GM12878 (cell line): ENCODE measurements around the gene GPSM1. TPM values are rescaled to one million over a fixed set of nuclear protein-coding genes. Genes with fewer than 3 reads are reported as not detected.

ENCODE experiments used
- ATAC-seq: fragments of 200-7000 bp; cut with Tn5 transposase; 3 replicates; pipeline ENCODE4 v1.9.1; 2020; ENCODE audit warnings: mild to moderate bottlenecking, moderate library complexity
- BruUV-seq: library from RNA; stranded (reverse); fragments of 400-500 nt; replicated peaks from 2 replicates; lab custom pipeline; 2021; lab: Mats Ljungman, UMichigan
- CTCF ChIA-PET: fragments of 300-600 bp; sonication (Branson Sonifier 250); formaldehyde crosslinking; extraction: SDS; loops from one replicate; lab custom pipeline; 2021; ENCODE audit warnings: inconsistent platforms; lab: Yijun Ruan, JAX
- POLR2A ChIA-PET: fragments of 350-600 bp; formaldehyde crosslinking; extraction: SDS; loops from one replicate; lab custom pipeline; 2021; ENCODE audit warnings: inconsistent platforms; lab: Charles Lee
- RAD21 ChIA-PET: fragments of 300-600 bp; sonication (Branson Sonifier 250); formaldehyde crosslinking; loops from one replicate; lab custom pipeline; 2023; ENCODE audit warnings: antibody characterized with exemption; ENCODE audit not compliant: unreplicated experiment; lab: Charles Lee
- SMC1A ChIA-PET: fragments of 300-600 bp; sonication (Branson Sonifier 250); formaldehyde crosslinking; loops from one replicate; lab custom pipeline; 2023; ENCODE audit not compliant: unreplicated experiment, uncharacterized antibody; lab: Charles Lee
- DNase-seq: peaks from one replicate; pipeline ENCODE4 v3.0.0-alpha.2; 2011; ENCODE audit warnings: low read depth, low spot score
- FAIRE-seq: peaks from 3 replicates; lab custom pipeline; 2011; peaks lifted over from hg19 to GRCh38; lab: Jason Lieb, UNC
- H2AFZ ChIP-seq: 2 replicates; pipeline ENCODE4 v1.6.0; 2011; ENCODE audit warnings: low read depth, low read length, control low read depth; ENCODE audit not compliant: control insufficient read depth
- H3K27ac ChIP-seq: 2 replicates; pipeline ENCODE4 v1.5.1; 2011; ENCODE audit warnings: control low read depth; ENCODE audit not compliant: control insufficient read depth, insufficient read depth
- H3K27me3 ChIP-seq, 2 experiments: replicated peaks in 1 of 2; 2 replicates each; pipeline versions ENCODE4 v1.6.0 to v1.6.1; 2011; ENCODE audit warnings: low read length in 1 of 2; ENCODE audit not compliant: control insufficient read depth in 2 of 2, insufficient read depth in 2 of 2
- H3K36me3 ChIP-seq, 2 experiments: 2 replicates each; pipeline ENCODE4 v1.5.1; 2011; ENCODE audit warnings: low read length in 1 of 2; ENCODE audit not compliant: control insufficient read depth in 2 of 2, insufficient read depth in 2 of 2
- H3K4me1 ChIP-seq: 2 replicates; pipeline ENCODE4 v1.6.1; 2011; ENCODE audit warnings: mild to moderate bottlenecking, low read length, moderate library complexity, mixed read lengths; ENCODE audit not compliant: control insufficient read depth, insufficient read depth
- H3K4me2 ChIP-seq: 2 replicates; pipeline ENCODE4 v1.6.0; 2011; ENCODE audit warnings: control low read depth; ENCODE audit not compliant: control insufficient read depth, insufficient read depth
- H3K4me3 ChIP-seq: fragments of 200-600 bp; sonication (generic); 2 replicates; pipeline ENCODE4 v1.5.1; 2016
- H3K79me2 ChIP-seq: 2 replicates; pipeline ENCODE4 v1.6.0; 2011; ENCODE audit warnings: low read length; ENCODE audit not compliant: control insufficient read depth, insufficient read depth
- H3K9ac ChIP-seq: 2 replicates; pipeline ENCODE4 v1.8.0; 2011; ENCODE audit warnings: low read length, control low read depth, mixed read lengths; ENCODE audit not compliant: control insufficient read depth, insufficient read depth
- H3K9me3 ChIP-seq: replicated peaks from 3 replicates; pipeline ENCODE4 v1.5.1; 2011; ENCODE audit warnings: mild to moderate bottlenecking, low read length; ENCODE audit not compliant: control insufficient read depth, insufficient read depth
- H4K20me1 ChIP-seq: 2 replicates; pipeline ENCODE4 v1.6.0; 2011; ENCODE audit not compliant: control insufficient read depth, insufficient read depth
- CEBPB ChIP-seq, 2 experiments: fragments of 150-350 bp in 1 of 2; IDR thresholded peaks; 2 replicates each; pipeline ENCODE4 v1.6.1; 2012 to 2014; ENCODE audit warnings: low read depth in 2 of 2, low read length in 2 of 2, borderline replicate concordance in 1 of 2, inconsistent platforms in 1 of 2
- CHD4 ChIP-seq: fragments of 200-600 bp; sonication (generic); IDR thresholded peaks from 2 replicates; pipeline ENCODE4 v1.6.1; 2016; ENCODE audit warnings: mild to moderate bottlenecking
- E2F8 ChIP-seq: fragments of 450-650 bp; IDR thresholded peaks from 2 replicates; pipeline ENCODE4 v1.6.1; 2018; ENCODE audit warnings: mild to moderate bottlenecking, low read depth, moderate library complexity; ENCODE audit not compliant: partially characterized antibody
- SMARCA5 ChIP-seq: fragments of 450-650 bp; IDR thresholded peaks from 2 replicates; pipeline ENCODE4 v1.6.1; 2017; ENCODE audit warnings: mild to moderate bottlenecking
- SMC3 ChIP-seq: IDR thresholded peaks from 2 replicates; pipeline ENCODE4 v1.6.1; 2011; ENCODE audit warnings: low read length, improper control_type of control experiment, borderline replicate concordance
- WGBS: methylation state at CpG from one replicate; pipeline ENCODE4 v1.1.6; 2016; ENCODE audit warnings: low lambda C conversion rate; ENCODE audit not compliant: insufficient replicate concordance, insufficient coverage; ENCODE audit errors: missing lambda C conversion rate; 5-methylcytosine and 5-hydroxymethylcytosine counted together
- in situ Hi-C: fragments of 300-500 bp; cut with MboI; formaldehyde crosslinking; loops from 9 replicates; pipeline ENCODE4 v1.14.3; 2018; ENCODE audit warnings: mixed read lengths
- intact Hi-C: fragments of 100-400 bp; cut with micrococcal nuclease; formaldehyde crosslinking; loops from one replicate; pipeline ENCODE4 v1.14.2; 2022; ENCODE audit not compliant: unreplicated experiment
- polyA plus RNA-seq, 11 experiments: library from polyadenylated mRNA; depleted of rRNA in 4 of 11; unstranded in 6 of 11; stranded (reverse) in 5 of 11; fragments of >200 nt; fragmentation: Nextera tagmentation in 4 of 11; fragmentation: Illumina TruSeq in 1 of 11; extraction: Ambion mirVana in 4 of 11; extraction: Trizol in 1 of 11; gene quantifications; 1 replicate in 1 of 11; 2 replicates in 10 of 11; pipeline versions ENCODE4 v1.2.1 to v1.2.3, GENCODE V29; 2011 to 2016; ENCODE audit warnings: inconsistent platforms in 2 of 11, missing spikeins in 2 of 11, low read depth in 1 of 11
- total RNA-seq, 4 experiments: library from RNA; depleted of rRNA in 3 of 4; stranded (reverse); fragments of >200 nt in 3 of 4; fragmentation: Illumina TruSeq in 1 of 4; extraction: Trizol in 1 of 4; gene quantifications; 2 replicates each; pipeline versions ENCODE4 v1.2.1 to v1.2.3, GENCODE V29; 2013 to 2021

The GPSM1 gene
- total and polyA plus RNA-seq, 10 of the 15 experiments (the other 5 are each of a cell fraction or from before 2014, with no cell fraction given), result 0.04 to 0.10 (median 0.10) TPM; not detected in 7

- WGBS, result 38% methylated on average over 10 of the region's 10 CpGs
- no peaks in the 10 kb centered on the region for H3K79me2 ChIP-seq
- RAD21 ChIA-PET, result interaction anchor here (1.4 kb wide), 1 partner anchor 139 kb away, joined by 3 read pairs; no protein-coding TSS in a partner anchor
- H4K20me1 ChIP-seq, result no peaks in the 10 kb centered on the region
- H3K9ac ChIP-seq, result no peak overlapping the region
- no peaks in the 10 kb centered on the region for H3K36me3 ChIP-seq
- POLR2A ChIA-PET, result no interaction called here
- H2AFZ ChIP-seq, result no peak overlapping the region
- H3K4me2 ChIP-seq, result no peak overlapping the region
- SMC1A ChIA-PET, result no interaction called here
- no peak for FAIRE-seq
- no peaks in the 10 kb centered on the region for H3K4me1 ChIP-seq
- TF ChIP-seq SMARCA5, result no peak
- no peak for TF ChIP-seq E2F8
- no peak for TF ChIP-seq CHD4
- TF ChIP-seq CEBPB (IDR thresholded peaks at IDR 0.05; ENCODE audit: borderline replicate concordance in 1 of 2, low read depth in 2 of 2, low read length in 2 of 2), result no peak
- TF ChIP-seq SMC3, result no peak
- TF ChIP-seq, all 136 proteins: peak for 0
- DNase-seq, result no peak
- Histone ChIP-seq H3K27me3 (no peaks in the 10 kb centered on the region; a peak in 1 of 4 replicates), H3K27ac (no peak overlapping the region), H3K4me3 (no peak overlapping the region), H3K9me3 (no peaks in the 10 kb centered on the region)
- no peak for ATAC-seq
- BruUV-seq, result no TSS peak
- in situ Hi-C loops (no loop called here), intact Hi-C loops (no loop called here)
- CTCF ChIA-PET, result no interaction called here
Observed at GRCh38 chr9:136346157-136346481, 18.8 kb downstream of the GPSM1 start.
